Measurements from ENCODE around the gene POU5F1.

POU5F1 gene

GRCh38 chr6:31121131-31121790 lies 49.2 kb downstream of the POU5F1 start:
- Histone ChIP-seq H3K27me3 (ENCODE audit: control insufficient read depth in 1 of 2, insufficient read depth in 2 of 2, low read length in 2 of 2) (no peaks in the 10 kb centered on the region), H3K36me3 (ENCODE audit: control insufficient read depth in 2 of 2, insufficient read depth in 2 of 2, low read length in 2 of 2) (no peaks in the 10 kb centered on the region), H3K27ac (ENCODE audit: low read length) (no peak overlapping the region), H3K4me3 (ENCODE audit: low read length in 2 of 2) (no peak overlapping the region), H3K9ac (ENCODE audit: low read length in 2 of 2) (no peak overlapping the region), H3K9me3 (ENCODE audit: control insufficient read depth in 2 of 2, low read length in 2 of 2) (no peaks in the 10 kb centered on the region), H3K4me1 (ENCODE audit: control insufficient read depth, insufficient read depth, low read length) (peaks cover 14% of the 10 kb centered on the region)

GRCh38 chr6:31120151-31120915 lies 50.1 kb downstream of the POU5F1 start, which contains the start of gene CDSN:
Gene CDSN, minus strand, starts transcription at chr6:31120446. Its CDS starts 27 bp downstream, at chr6:31120419.
- H3K27ac ChIP-seq (ENCODE audit: low read length): no peak within 1 kb of the TSS
- H3K36me3 ChIP-seq (ENCODE audit: control insufficient read depth in 2 of 2, insufficient read depth in 2 of 2, low read length in 2 of 2): no peaks in the 10 kb centered on the region
- H3K27me3 ChIP-seq (ENCODE audit: control insufficient read depth in 1 of 2, insufficient read depth in 2 of 2, low read length in 2 of 2): no peaks in the 10 kb centered on the region
- no peaks in the 10 kb centered on the region for H3K9me3 ChIP-seq (ENCODE audit: control insufficient read depth in 2 of 2, low read length in 2 of 2)
- peaks cover 15% of the 10 kb centered on the region for H3K4me1 ChIP-seq (ENCODE audit: control insufficient read depth, insufficient read depth, low read length)
- no peak within 1 kb of the TSS for H3K4me3 ChIP-seq (ENCODE audit: low read length in 2 of 2)
- no peak within 1 kb of the TSS for H3K9ac ChIP-seq (ENCODE audit: low read length in 2 of 2)

GRCh38 chr6:31118178-31118577 lies 52.3 kb downstream of the POU5F1 start:
- Histone ChIP-seq H3K27ac (ENCODE audit: low read length) (no peak overlapping the region), H3K4me1 (ENCODE audit: control insufficient read depth, insufficient read depth, low read length) (peaks cover 30% of the 10 kb centered on the region), H3K36me3 (ENCODE audit: control insufficient read depth in 2 of 2, insufficient read depth in 2 of 2, low read length in 2 of 2) (no peaks in the 10 kb centered on the region), H3K4me3 (ENCODE audit: low read length in 2 of 2) (no peak overlapping the region), H3K9ac (ENCODE audit: low read length in 2 of 2) (no peak overlapping the region), H3K27me3 (ENCODE audit: control insufficient read depth in 1 of 2, insufficient read depth in 2 of 2, low read length in 2 of 2) (no peaks in the 10 kb centered on the region), H3K9me3 (ENCODE audit: control insufficient read depth in 2 of 2, low read length in 2 of 2) (no peaks in the 10 kb centered on the region)

GRCh38 chr6:31116661-31117385 lies 53.7 kb downstream of the POU5F1 start:
- Histone ChIP-seq H3K27ac (ENCODE audit: low read length) (no peak overlapping the region), H3K36me3 (ENCODE audit: control insufficient read depth in 2 of 2, insufficient read depth in 2 of 2, low read length in 2 of 2) (no peaks in the 10 kb centered on the region), H3K9me3 (ENCODE audit: control insufficient read depth in 2 of 2, low read length in 2 of 2) (no peaks in the 10 kb centered on the region), H3K4me3 (ENCODE audit: low read length in 2 of 2) (peak overlapping the region in 1 of 2 donors; percentile 47), H3K27me3 (ENCODE audit: control insufficient read depth in 1 of 2, insufficient read depth in 2 of 2, low read length in 2 of 2) (no peaks in the 10 kb centered on the region), H3K9ac (ENCODE audit: low read length in 2 of 2) (no peak overlapping the region), H3K4me1 (ENCODE audit: control insufficient read depth, insufficient read depth, low read length) (peaks cover 21% of the 10 kb centered on the region)

- H3K4me1 ChIP-seq (ENCODE audit: control insufficient read depth, insufficient read depth, low read length): peaks cover 21% of the 10 kb centered on the region
- no peaks in the 10 kb centered on the region for H3K9me3 ChIP-seq (ENCODE audit: control insufficient read depth in 2 of 2, low read length in 2 of 2)
- H3K27me3 ChIP-seq (ENCODE audit: control insufficient read depth in 1 of 2, insufficient read depth in 2 of 2, low read length in 2 of 2): no peaks in the 10 kb centered on the region
- H3K27ac ChIP-seq (ENCODE audit: low read length): no peak overlapping the region
- no peak overlapping the region for H3K4me3 ChIP-seq (ENCODE audit: low read length in 2 of 2)
- H3K9ac ChIP-seq (ENCODE audit: low read length in 2 of 2): no peak overlapping the region
- no peaks in the 10 kb centered on the region for H3K36me3 ChIP-seq (ENCODE audit: control insufficient read depth in 2 of 2, insufficient read depth in 2 of 2, low read length in 2 of 2)
Observed at GRCh38 chr6:31115941-31116560, 54.4 kb downstream of the POU5F1 start.

- no peaks in the 10 kb centered on the region for H3K9me3 ChIP-seq (ENCODE audit: control insufficient read depth in 2 of 2, low read length in 2 of 2)
- H3K36me3 ChIP-seq (ENCODE audit: control insufficient read depth in 2 of 2, insufficient read depth in 2 of 2, low read length in 2 of 2): no peaks in the 10 kb centered on the region
- H3K27me3 ChIP-seq (ENCODE audit: control insufficient read depth in 1 of 2, insufficient read depth in 2 of 2, low read length in 2 of 2): peaks cover 0 to 2% of the 10 kb centered on the region in 2 donors
- H3K4me1 ChIP-seq (ENCODE audit: control insufficient read depth, insufficient read depth, low read length): peaks cover 21% of the 10 kb centered on the region
- peak overlapping the region; percentile 31 for H3K27ac ChIP-seq (ENCODE audit: low read length)
- H3K9ac ChIP-seq (ENCODE audit: low read length in 2 of 2): no peak overlapping the region
- H3K4me3 ChIP-seq (ENCODE audit: low read length in 2 of 2): peak overlapping the region in 1 of 2 donors; percentile 57
Observed at GRCh38 chr6:31114970-31115849, 55.3 kb downstream of the POU5F1 start.

- peak within 1 kb of the TSS in 1 of 2 donors; percentile 21 for H3K9ac ChIP-seq (ENCODE audit: low read length in 2 of 2)
- no peaks in the 10 kb centered on the region for H3K9me3 ChIP-seq (ENCODE audit: control insufficient read depth in 2 of 2, low read length in 2 of 2)
- no peaks in the 10 kb centered on the region for H3K36me3 ChIP-seq (ENCODE audit: control insufficient read depth in 2 of 2, insufficient read depth in 2 of 2, low read length in 2 of 2)
- peak within 1 kb of the TSS in 1 of 2 donors; percentile 57 for H3K4me3 ChIP-seq (ENCODE audit: low read length in 2 of 2)
- H3K4me1 ChIP-seq (ENCODE audit: control insufficient read depth, insufficient read depth, low read length): peaks cover 21% of the 10 kb centered on the region
- H3K27ac ChIP-seq (ENCODE audit: low read length): peak within 1 kb of the TSS; percentile 31
- peaks cover 2 to 3% of the 10 kb centered on the region in 2 donors for H3K27me3 ChIP-seq (ENCODE audit: control insufficient read depth in 1 of 2, insufficient read depth in 2 of 2, low read length in 2 of 2)
Observed at GRCh38 chr6:31114541-31114878, 56.0 kb downstream of the POU5F1 start, which contains the start of gene PSORS1C1. Gene PSORS1C1, plus strand, starts transcription at chr6:31114800. Its CDS starts 14,833 bp downstream, at chr6:31129633.

Data from stomach smooth muscle (tissue), 2 donors.